Osteocyte (in vitro differentiated cells): ENCODE results near the gene SMARCC2. TPM values are rescaled to one million over a fixed set of nuclear protein-coding genes. Genes with fewer than 3 reads are reported as not detected.

Experiments
- DNase-seq: peaks from one replicate; pipeline ENCODE4 v3.0.0; 2021; ENCODE audit warnings: mixed read lengths; ENCODE audit not compliant: unreplicated experiment; ENCODE audit errors: extremely low spot score
- H3K27ac Mint-ChIP-seq: one replicate; pipeline ENCODE4 v1.8.0; 2021; ENCODE audit warnings: mild to moderate bottlenecking, mixed read lengths; ENCODE audit not compliant: unreplicated experiment
- H3K27me3 Mint-ChIP-seq: one replicate; pipeline ENCODE4 v1.8.0; 2021; ENCODE audit warnings: mixed read lengths; ENCODE audit not compliant: unreplicated experiment
- H3K36me3 Mint-ChIP-seq: one replicate; pipeline ENCODE4 v1.8.0; 2021; ENCODE audit warnings: mixed read lengths; ENCODE audit not compliant: unreplicated experiment
- H3K4me1 Mint-ChIP-seq: one replicate; pipeline ENCODE4 v1.8.0; 2021; ENCODE audit warnings: mixed read lengths; ENCODE audit not compliant: unreplicated experiment
- H3K4me3 Mint-ChIP-seq: one replicate; pipeline ENCODE4 v1.8.0; 2021; ENCODE audit warnings: mild to moderate bottlenecking, moderate library complexity, mixed read lengths; ENCODE audit not compliant: unreplicated experiment
- H3K9me3 Mint-ChIP-seq: one replicate; pipeline ENCODE4 v1.8.0; 2021; ENCODE audit warnings: mixed read lengths; ENCODE audit not compliant: unreplicated experiment
- total RNA-seq: library from RNA; stranded (reverse); gene quantifications from 2 replicates; pipeline ENCODE4 v1.2.1, GENCODE V29; 2021
- TF ChIP-seq, protein P1 (sequence below): fragments of 200-600 bp; sonication (generic); IDR thresholded peaks from 2 replicates; pipeline ENCODE4 v1.5.0; 2021; ENCODE audit warnings: antibody characterized with exemption, mild to moderate bottlenecking, moderate library complexity

Gene SMARCC2
- total RNA-seq, 1 donor from 2014 or later = 128 TPM

DNA sequence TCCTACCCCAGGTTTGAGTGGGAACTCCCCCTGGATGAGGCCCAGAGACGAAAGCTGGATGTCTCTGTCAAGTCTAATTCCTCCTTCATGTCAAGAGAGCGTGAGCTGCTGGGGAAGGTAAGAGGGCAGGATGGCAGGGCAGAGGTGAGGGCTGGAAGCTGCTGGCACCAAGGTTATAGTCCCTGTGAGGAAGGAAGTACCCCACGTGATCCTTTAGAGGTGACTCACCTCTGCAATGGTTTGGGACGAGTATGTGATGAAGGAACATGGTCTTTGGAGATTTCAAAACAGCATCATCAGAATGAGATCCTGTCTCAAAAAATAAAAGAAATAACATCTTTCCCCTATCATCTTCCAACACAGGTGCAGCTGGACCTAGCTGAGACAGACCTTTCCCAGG is 46.1 kb downstream of the SMARCC2 start:
- no peak for DNase-seq
- no peaks in the 10 kb centered on the region for H3K27me3 Mint-ChIP-seq
- peaks cover 4% of the 10 kb centered on the region for H3K4me1 Mint-ChIP-seq
- no peaks in the 10 kb centered on the region for H3K9me3 Mint-ChIP-seq
- peaks cover 55% of the 10 kb centered on the region for H3K36me3 Mint-ChIP-seq
- H3K27ac Mint-ChIP-seq = no peak overlapping the region
- TF ChIP-seq, protein P1, sequence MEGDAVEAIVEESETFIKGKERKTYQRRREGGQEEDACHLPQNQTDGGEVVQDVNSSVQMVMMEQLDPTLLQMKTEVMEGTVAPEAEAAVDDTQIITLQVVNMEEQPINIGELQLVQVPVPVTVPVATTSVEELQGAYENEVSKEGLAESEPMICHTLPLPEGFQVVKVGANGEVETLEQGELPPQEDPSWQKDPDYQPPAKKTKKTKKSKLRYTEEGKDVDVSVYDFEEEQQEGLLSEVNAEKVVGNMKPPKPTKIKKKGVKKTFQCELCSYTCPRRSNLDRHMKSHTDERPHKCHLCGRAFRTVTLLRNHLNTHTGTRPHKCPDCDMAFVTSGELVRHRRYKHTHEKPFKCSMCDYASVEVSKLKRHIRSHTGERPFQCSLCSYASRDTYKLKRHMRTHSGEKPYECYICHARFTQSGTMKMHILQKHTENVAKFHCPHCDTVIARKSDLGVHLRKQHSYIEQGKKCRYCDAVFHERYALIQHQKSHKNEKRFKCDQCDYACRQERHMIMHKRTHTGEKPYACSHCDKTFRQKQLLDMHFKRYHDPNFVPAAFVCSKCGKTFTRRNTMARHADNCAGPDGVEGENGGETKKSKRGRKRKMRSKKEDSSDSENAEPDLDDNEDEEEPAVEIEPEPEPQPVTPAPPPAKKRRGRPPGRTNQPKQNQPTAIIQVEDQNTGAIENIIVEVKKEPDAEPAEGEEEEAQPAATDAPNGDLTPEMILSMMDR = no peak
- H3K4me3 Mint-ChIP-seq = no peak overlapping the region

DNA sequence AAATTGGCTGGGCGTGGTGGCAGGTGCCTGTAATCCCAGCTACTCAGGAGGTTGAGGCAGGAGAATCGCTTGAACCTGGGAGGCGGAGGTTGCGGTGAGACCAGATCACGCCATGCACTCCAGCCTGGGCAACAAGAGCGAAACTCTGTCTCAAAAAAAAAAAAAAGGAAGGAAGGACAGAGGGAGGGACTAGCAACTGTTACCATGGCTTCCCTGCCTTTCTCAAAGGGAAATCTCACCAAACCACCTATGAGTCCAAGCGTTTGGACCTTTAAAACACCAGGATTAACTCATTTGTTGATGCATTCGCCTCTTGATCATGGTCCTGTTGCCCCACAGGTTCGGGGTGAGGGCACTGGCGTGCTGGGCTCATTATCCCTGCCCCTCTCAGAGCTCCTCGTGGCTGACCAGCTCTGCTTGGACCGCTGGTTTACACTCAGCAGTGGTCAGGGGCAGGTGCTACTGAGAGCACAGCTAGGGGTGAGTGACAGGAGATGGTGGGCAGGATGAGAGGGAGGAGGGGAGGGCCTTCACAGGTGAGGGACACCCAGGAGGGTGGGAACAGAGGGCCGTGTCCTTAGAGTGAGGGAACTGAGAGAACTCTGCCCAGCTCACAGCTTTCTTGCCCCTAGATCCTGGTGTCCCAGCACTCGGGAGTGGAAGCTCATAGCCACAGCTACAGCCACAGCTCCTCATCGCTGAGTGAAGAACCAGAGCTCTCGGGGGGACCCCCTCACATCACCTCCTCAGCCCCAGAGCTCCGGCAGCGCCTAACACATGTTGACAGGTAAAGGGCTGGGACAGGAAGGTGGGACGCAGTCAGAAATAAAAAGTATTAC is 47.1 kb downstream of the SMARCC2 start:
- no peak overlapping the region for H3K4me3 Mint-ChIP-seq
- no peak overlapping the region for H3K27ac Mint-ChIP-seq

DNA sequence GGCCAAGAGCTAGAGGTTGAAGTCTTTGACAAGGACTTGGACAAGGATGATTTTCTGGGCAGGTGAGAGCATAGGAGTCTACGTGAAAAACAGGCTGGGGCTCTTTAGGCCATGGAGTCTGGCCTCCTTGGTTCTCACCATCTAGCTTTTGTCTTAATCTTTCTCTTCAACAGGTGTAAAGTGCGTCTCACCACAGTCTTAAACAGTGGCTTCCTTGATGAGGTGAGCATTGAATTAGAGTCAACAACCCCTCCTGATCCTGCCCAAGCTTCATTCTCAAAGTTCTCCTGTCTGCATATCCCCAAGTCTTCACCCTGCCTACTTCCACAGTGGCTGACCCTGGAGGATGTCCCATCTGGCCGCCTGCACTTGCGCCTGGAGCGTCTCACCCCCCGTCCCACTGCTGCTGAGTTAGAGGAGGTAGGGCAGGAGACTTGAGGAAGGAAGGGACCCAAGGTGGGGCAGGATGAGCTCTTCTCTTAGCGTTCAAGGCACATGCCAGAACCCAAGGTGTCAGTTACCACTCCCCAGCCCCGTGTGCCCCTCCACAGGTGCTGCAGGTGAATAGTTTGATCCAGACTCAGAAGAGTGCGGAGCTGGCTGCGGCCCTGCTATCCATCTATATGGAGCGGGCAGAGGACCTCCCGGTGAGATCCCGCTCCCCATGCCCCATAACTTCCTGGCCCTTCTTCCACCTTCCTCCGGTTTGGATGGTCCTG is 51.3 kb downstream of the SMARCC2 start:
- Mint-ChIP-seq H3K27me3 (no peaks in the 10 kb centered on the region), H3K4me3 (no peak overlapping the region), H3K9me3 (no peaks in the 10 kb centered on the region), H3K36me3 (peaks cover 64% of the 10 kb centered on the region), H3K27ac (no peak overlapping the region), H3K4me1 (no peaks in the 10 kb centered on the region)
- TF ChIP-seq, protein P1 = no peak
- DNase-seq = no peak

More for the DNA sequence above, 47.1 kb downstream of the SMARCC2 start:
- H3K9me3 Mint-ChIP-seq = no peaks in the 10 kb centered on the region
- no peaks in the 10 kb centered on the region for H3K27me3 Mint-ChIP-seq
- peaks cover 65% of the 10 kb centered on the region for H3K36me3 Mint-ChIP-seq
- TF ChIP-seq, protein P1 = no peak
- peaks cover 4% of the 10 kb centered on the region for H3K4me1 Mint-ChIP-seq
- DNase-seq = no peak

DNA sequence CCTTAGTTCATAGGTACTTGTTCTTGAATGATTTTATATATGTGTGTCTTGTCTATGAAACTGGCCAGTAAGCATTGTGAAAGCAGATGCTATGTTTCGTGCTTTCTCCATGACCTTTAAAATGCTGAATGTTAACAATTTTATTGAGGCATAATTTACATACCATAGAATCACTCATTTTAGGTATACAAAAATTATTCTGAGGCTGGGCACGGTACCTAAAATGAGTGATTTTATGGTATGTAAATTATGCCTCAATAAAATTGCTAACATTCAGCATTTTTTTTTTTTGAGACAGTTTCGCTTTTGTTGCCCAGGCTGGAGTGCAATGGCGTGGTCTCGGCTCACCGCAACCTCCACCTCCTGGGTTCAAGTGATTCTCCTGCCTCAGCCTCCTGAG is 54.4 kb downstream of the SMARCC2 start:
- Mint-ChIP-seq H3K4me3 (no peak overlapping the region), H3K4me1 (peaks cover 11% of the 10 kb centered on the region), H3K27me3 (no peaks in the 10 kb centered on the region), H3K36me3 (peaks cover 61% of the 10 kb centered on the region), H3K27ac (no peak overlapping the region), H3K9me3 (no peaks in the 10 kb centered on the region)
- no peak for DNase-seq
- TF ChIP-seq, protein P1 = no peak

DNA sequence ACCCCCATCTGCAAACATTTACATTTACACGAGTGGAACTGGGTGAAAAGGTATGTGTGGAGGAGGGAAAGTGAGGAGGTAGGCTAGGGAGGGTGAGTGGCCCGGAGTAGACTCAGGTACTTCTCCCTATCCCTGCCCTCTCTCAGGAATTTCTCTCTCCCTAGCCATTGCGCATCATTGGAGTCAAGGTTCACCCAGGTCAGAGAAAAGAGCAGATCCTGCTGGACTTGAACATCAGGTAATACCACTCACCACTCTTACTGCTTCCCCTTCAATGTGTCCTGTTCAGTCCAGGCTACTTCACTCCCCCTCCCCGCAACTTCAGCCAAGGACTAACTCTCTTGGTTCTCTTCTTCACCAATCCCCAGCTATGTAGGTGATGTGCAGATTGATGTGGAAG is 58.4 kb downstream of the SMARCC2 start:
- DNase-seq = no peak
- TF ChIP-seq, protein P1 = no peak
- no peaks in the 10 kb centered on the region for H3K27me3 Mint-ChIP-seq
- peak overlapping the region; percentile 90 for H3K27ac Mint-ChIP-seq
- H3K4me3 Mint-ChIP-seq = no peak overlapping the region
- H3K36me3 Mint-ChIP-seq = peaks cover 28% of the 10 kb centered on the region
- H3K9me3 Mint-ChIP-seq = no peaks in the 10 kb centered on the region
- peaks cover 36% of the 10 kb centered on the region for H3K4me1 Mint-ChIP-seq
